GM15510 (cell line): ENCODE data around the gene EIF3K.

Experiments used
- POLR2A ChIP-seq: IDR thresholded peaks from 3 replicates; pipeline ENCODE4 v1.6.1; 2011; ENCODE audit warnings: borderline replicate concordance; ENCODE audit not compliant: insufficient read length; ENCODE audit errors: extremely low read depth

The EIF3K gene

GRCh38 chr19:38656171-38656981, 37.4 kb downstream of the EIF3K start:
- no peak for TF ChIP-seq POLR2A

DNA sequence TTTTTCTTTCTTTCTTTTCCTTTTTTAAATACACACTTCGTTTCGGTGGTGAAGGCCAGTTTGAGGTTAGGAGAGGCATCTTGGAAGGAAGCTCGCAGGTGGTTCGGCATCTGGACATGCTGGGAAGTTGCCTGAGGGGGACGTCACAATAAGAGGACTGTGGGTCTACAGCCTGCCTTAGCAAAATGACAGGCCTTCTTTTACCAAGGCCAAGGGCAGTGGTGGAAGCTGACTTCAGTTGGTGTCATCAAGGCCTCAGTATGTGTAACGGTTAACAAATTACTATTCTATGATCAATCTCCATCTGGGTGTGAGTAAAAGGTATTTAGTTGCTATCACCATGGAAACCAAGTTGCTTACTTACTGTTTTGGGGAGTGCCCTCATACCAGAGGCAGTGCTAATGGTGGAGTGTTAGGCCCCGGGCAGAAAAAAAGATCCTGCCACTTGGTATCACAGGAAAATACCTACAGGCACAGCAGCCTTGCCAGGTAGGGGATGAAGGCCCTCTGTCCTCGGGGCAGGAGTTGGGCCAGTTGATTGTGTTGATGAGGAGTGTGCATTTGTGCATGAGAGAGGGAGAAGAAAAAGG, 38.7 kb downstream of the EIF3K start:
- no peak for TF ChIP-seq POLR2A

GRCh38 chr19:38658462-38659306, 39.7 kb downstream of the EIF3K start:
- no peak for TF ChIP-seq POLR2A

DNA sequence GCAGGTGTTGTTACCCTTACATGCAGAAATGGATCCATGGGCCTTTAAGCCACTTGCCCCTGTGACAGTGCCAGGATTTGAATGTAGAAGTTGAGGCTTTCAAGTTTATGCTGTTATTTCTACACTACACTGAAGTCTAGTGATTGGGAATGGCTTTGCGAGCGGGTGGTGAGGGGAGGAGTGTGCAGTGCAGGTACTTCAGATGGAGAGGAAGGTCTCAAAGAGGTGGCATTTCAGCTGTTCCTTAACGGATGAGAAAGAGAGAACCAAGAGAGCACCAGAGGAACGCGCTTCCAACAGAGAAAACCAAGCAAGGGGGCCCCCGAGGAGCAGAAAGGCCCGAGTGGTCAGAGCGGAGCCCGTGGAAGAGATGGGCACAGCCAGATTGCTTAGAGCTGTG, 41.7 kb downstream of the EIF3K start:
- no peak for TF ChIP-seq POLR2A

DNA sequence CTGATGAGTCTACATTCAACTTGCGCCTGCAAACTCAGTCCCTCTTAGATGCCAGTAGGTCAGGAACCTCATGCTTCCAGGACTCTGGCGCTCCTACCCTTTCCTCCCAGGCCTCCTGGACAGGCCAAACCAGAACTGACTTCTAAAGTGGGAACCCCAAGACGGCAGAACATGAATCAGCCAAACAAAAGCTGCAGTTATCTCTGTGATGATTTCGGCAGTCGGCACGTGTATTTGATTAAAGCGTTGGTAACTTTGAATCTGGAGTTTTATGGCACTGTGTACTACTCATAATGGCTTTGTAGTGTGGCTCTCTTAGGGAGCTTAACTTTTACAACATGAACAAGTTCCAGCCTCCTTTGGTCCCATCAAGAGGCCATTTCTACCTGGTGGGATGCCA, 42.1 kb downstream of the EIF3K start:
- TF ChIP-seq POLR2A = no peak

DNA sequence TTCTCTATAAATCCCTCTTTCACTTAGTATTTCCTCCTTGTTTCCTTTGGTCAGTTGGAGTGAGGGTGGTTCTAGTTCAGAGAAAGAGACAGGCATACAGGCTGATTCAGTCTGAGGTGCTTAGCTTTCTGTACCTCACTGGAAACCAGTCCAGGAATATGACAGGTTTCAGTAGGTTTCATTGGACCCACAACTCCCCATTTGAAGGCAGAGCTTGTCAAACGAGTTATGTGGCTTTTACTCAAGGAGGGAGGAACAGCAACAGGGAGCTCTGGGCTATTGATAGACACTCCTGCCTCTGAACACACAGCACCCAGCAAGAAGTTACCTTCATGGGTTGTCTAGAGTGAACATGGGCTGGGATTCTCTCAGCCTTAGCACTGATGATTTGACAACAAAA, 43.0 kb downstream of the EIF3K start:
- no peak for TF ChIP-seq POLR2A

- no peak for TF ChIP-seq POLR2A
These were observed 43.7 kb downstream of the EIF3K start for GRCh38 chr19:38662537-38663155.

DNA sequence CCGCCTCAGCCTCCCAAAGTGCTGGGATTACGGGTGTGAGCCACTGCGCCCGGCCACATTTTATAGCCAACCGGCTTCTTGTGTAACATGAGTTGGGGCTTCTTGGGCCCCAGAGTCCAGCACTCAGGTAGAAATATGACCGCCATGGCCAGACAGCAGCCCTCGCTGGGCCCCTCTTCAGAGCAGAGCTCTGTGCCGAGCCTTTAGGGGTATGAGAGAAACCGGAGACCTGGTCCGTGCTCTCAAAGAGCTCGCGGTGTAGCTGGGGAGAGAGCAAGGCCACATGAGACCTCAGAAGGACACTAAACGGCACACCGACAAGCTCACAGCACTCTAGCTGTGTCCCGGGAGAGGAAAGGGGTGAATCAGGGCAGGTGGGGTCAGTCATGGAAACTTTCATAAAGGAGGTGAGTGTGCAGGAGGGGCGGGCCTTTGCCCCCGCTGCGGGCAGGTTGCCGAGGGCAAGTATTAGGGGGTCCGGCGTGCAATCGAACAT, 44.2 kb downstream of the EIF3K start:
- TF ChIP-seq POLR2A = no peak

DNA sequence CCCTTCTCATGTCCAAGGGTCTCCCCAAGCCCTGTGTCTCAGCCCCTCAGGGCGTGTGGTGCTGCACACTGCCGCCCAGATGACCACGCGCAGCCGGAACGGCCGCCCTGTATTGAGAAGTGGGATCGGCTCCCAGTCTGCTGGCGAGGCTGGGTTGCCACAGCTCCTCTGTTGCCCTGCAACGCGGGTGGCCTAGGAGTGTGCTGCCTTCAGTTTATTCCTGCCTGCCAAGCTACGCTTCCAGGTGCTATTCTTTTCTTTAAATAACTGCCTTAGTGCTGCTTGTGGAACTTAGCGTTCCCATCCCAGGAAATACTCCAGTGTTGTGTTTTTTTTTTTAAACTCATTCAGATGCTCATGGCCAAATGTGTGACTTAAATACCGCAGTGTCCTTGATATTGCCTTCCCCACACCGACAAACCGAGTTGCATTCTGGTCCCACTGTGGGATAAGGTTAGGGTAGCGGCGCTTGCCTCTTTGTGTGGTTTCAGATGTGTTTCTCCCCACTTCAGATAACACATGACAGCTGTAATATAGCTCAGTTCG, 45.0 kb downstream of the EIF3K start:
- no peak for TF ChIP-seq POLR2A

DNA sequence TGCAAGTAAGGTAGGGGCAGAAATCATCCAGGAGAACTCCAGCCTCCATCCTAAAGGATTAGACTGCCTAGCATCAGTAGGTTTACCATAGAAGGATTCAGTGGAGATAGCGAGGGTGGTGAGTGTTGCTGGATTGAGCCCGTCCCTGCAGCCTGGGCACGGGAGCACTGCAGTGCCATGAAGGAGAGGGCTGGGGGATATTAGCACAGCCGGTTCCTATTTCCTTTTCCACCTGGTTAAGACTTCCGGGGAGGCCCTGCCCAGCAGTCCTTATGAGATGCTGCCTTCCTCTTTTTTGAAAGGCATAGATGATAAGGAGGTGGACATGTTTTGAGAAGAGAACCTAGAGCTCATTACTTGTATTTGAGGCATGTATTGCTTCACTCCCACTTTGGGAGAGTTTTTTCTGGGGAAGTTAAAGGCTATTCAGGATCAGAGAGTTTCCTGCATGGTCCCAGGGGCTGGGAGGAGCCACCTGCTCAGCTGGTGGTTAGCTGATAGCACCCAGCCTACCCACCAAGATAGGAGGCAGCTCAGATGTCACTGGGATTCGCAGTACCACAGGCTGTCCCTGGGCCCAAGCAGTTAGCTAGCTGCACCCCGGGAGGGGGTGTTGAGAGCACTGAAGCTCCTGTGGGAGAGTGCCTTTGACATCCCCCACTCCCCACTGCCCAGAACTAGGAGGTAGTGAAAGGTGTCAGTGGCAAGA, 45.7 kb downstream of the EIF3K start:
- no peak for TF ChIP-seq POLR2A

DNA sequence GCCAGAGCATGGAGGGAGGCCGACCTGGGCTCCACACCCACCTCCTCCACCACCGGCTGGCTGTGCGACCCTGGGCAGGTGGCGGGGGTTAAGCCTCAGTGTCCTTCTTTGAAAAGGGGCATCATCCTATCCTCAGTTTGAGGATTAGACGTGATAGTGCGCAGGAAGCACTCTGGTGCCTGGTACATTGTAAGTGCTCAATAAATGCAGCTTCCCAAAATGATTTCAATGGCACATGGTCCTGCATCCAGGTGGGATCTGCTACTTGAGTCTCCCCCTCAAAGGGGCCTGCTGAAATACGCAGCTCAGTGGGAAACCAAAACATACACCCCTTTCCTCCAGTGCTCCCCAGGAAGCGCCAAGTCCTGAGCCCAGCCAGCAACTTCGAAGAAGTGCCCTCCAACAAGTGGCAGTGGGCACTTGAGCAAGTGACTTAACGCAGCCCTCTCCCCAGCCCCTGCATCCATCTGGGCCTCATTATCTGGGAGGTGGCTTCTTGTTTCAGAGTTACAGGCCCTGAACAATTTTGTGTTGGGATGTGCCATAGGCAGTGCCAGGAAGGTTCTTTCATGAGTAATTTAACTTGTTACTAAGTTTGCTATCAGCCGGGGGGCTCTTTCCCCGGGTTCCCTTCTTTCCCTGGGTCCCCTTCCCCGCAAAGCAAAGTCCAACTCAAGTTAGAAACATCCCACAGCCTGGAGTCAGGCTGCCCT, 46.4 kb downstream of the EIF3K start:
- TF ChIP-seq POLR2A = no peak

GRCh38 chr19:38665950-38666662, 47.1 kb downstream of the EIF3K start:
- TF ChIP-seq POLR2A = no peak
